H9 (cell line): ENCODE data around the gene ARHGAP4. TPM values are rescaled to one million over a fixed set of nuclear protein-coding genes. Genes with fewer than 3 reads are reported as not detected.
A peak's percentile ranks its signal among the peaks of the same experiment; 100 is the strongest.

Experiments
- DNase-seq: peaks from one replicate; pipeline ENCODE4 v3.0.0-alpha.2; 2017
- H2AFZ ChIP-seq: one replicate; pipeline ENCODE4 v1.6.1; 2013; ENCODE audit warnings: mild to moderate bottlenecking, low read length, control low read depth, moderate library complexity
- H2AK5ac ChIP-seq: 2 replicates; pipeline ENCODE4 v1.6.1; 2013; ENCODE audit warnings: low read length, control low read depth, mixed read lengths; ENCODE audit not compliant: insufficient read length
- H2BK120ac ChIP-seq: one replicate; pipeline ENCODE4 v1.6.1; 2013; ENCODE audit warnings: low read depth, mild to moderate bottlenecking, low read length, control low read depth, inconsistent platforms; ENCODE audit not compliant: poor library complexity, severe bottlenecking
- H2BK12ac ChIP-seq: 2 replicates; pipeline ENCODE4 v1.6.1; 2013; ENCODE audit warnings: low read length, control low read depth, mixed read lengths, low read depth; ENCODE audit not compliant: insufficient read length
- H2BK15ac ChIP-seq: 2 replicates; pipeline ENCODE4 v1.6.1; 2013; ENCODE audit warnings: low read depth, low read length, control low read depth
- H2BK20ac ChIP-seq: one replicate; pipeline ENCODE4 v1.6.1; 2013; ENCODE audit warnings: low read depth, mild to moderate bottlenecking, low read length, control low read depth, inconsistent platforms; ENCODE audit not compliant: poor library complexity, severe bottlenecking
- H2BK5ac ChIP-seq: 2 replicates; pipeline ENCODE4 v1.6.1; 2013; ENCODE audit warnings: low read length, control low read depth, mixed read lengths; ENCODE audit not compliant: insufficient read length
- H3K14ac ChIP-seq: 2 replicates; pipeline ENCODE4 v1.6.1; 2013; ENCODE audit warnings: low read length, control low read depth; ENCODE audit not compliant: insufficient read depth
- H3K18ac ChIP-seq: 2 replicates; pipeline ENCODE4 v1.6.1; 2013; ENCODE audit warnings: low read depth, mild to moderate bottlenecking, mixed read lengths, low read length, control low read depth; ENCODE audit not compliant: insufficient read length
- H3K23ac ChIP-seq: 2 replicates; pipeline ENCODE4 v1.6.1; 2013; ENCODE audit warnings: low read length, control low read depth, mixed read lengths, low read depth; ENCODE audit not compliant: insufficient read length
- H3K23me2 ChIP-seq: 2 replicates; pipeline ENCODE4 v1.6.1; 2013; ENCODE audit warnings: low read depth, mild to moderate bottlenecking, mixed read lengths, low read length, control low read depth; ENCODE audit not compliant: insufficient read length, poor library complexity, severe bottlenecking
- H3K27ac ChIP-seq: 2 replicates; pipeline ENCODE4 v1.5.1; 2013; ENCODE audit warnings: low read length, control low read depth, mixed read lengths, low read depth; ENCODE audit not compliant: insufficient read length
- H3K27me3 ChIP-seq: 2 replicates; pipeline ENCODE4 v1.6.1; 2013; ENCODE audit warnings: low read length, control low read depth, inconsistent platforms; ENCODE audit not compliant: insufficient read depth
- H3K4ac ChIP-seq: 2 replicates; pipeline ENCODE4 v1.6.1; 2013; ENCODE audit warnings: low read depth, mild to moderate bottlenecking, control low read depth, inconsistent platforms, low read length, moderate library complexity
- H3K4me1 ChIP-seq: 2 replicates; pipeline ENCODE4 v1.6.1; 2013; ENCODE audit warnings: low read length, control low read depth, inconsistent platforms; ENCODE audit not compliant: insufficient read depth
- H3K4me2 ChIP-seq: 2 replicates; pipeline ENCODE4 v1.6.1; 2013; ENCODE audit warnings: low read length, control low read depth, mixed read lengths; ENCODE audit not compliant: insufficient read length, insufficient read depth
- H3K56ac ChIP-seq: 2 replicates; pipeline ENCODE4 v1.6.1; 2013; ENCODE audit warnings: low read depth, mild to moderate bottlenecking, mixed read lengths, low read length, control low read depth; ENCODE audit not compliant: insufficient read length
- H3K79me1 ChIP-seq: 2 replicates; pipeline ENCODE4 v1.6.1; 2013; ENCODE audit warnings: low read depth, mild to moderate bottlenecking, moderate library complexity, low read length, control low read depth, inconsistent platforms; ENCODE audit not compliant: insufficient read depth, poor library complexity, severe bottlenecking
- H3K79me2 ChIP-seq: 2 replicates; pipeline ENCODE4 v1.6.1; 2013; ENCODE audit warnings: low read length, control low read depth, inconsistent platforms; ENCODE audit not compliant: insufficient read depth
- H3K9ac ChIP-seq: 2 replicates; pipeline ENCODE4 v1.6.1; 2013; ENCODE audit warnings: low read length, control low read depth, mixed read lengths; ENCODE audit not compliant: insufficient read length; ENCODE audit errors: extremely low read depth
- H3K9me3 ChIP-seq: one replicate; pipeline ENCODE4 v1.6.1; 2013; ENCODE audit warnings: low read depth, low read length, inconsistent platforms; ENCODE audit not compliant: control insufficient read depth
- H3T11ph ChIP-seq: one replicate; pipeline ENCODE4 v1.6.1; 2013; ENCODE audit warnings: mild to moderate bottlenecking, low read length, control low read depth, inconsistent platforms
- H4K20me1 ChIP-seq: one replicate; pipeline ENCODE4 v1.6.1; 2013; ENCODE audit not compliant: control insufficient read depth, insufficient read length, insufficient read depth
- H4K5ac ChIP-seq: 2 replicates; pipeline ENCODE4 v1.6.1; 2013; ENCODE audit warnings: low read depth, mild to moderate bottlenecking, mixed read lengths, low read length, control low read depth; ENCODE audit not compliant: insufficient read length
- H4K8ac ChIP-seq: replicated peaks from 2 replicates; pipeline ENCODE4 v1.6.1; 2013; ENCODE audit warnings: low read length, control low read depth, mixed read lengths, low read depth; ENCODE audit not compliant: insufficient read length
- H4K91ac ChIP-seq: 2 replicates; pipeline ENCODE4 v1.6.1; 2013; ENCODE audit warnings: low read depth, mild to moderate bottlenecking, moderate library complexity, mixed read lengths, low read length, control low read depth; ENCODE audit not compliant: insufficient read length
- H3K27ac Mint-ChIP-seq, 3 experiments: 2 replicates in 2 of 3; 3 replicates in 1 of 3; pipeline ENCODE4 v1.8.0; 2020 to 2021; ENCODE audit warnings: mixed read lengths in 3 of 3, mild to moderate bottlenecking in 1 of 3, moderate library complexity in 1 of 3
- H3K27me3 Mint-ChIP-seq: 2 replicates; pipeline ENCODE4 v1.8.0; 2021; ENCODE audit warnings: low read depth, mild to moderate bottlenecking, moderate library complexity, mixed read lengths
- H3K36me3 Mint-ChIP-seq, 3 experiments: 2 replicates in 2 of 3; 3 replicates in 1 of 3; pipeline ENCODE4 v1.8.0; 2020 to 2021; ENCODE audit warnings: low read depth in 3 of 3, mixed read lengths in 3 of 3; ENCODE audit not compliant: insufficient read depth in 1 of 3
- H3K4me1 Mint-ChIP-seq, 2 experiments: 2 replicates each; pipeline ENCODE4 v1.8.0; 2020; ENCODE audit warnings: mixed read lengths in 2 of 2
- H3K4me3 Mint-ChIP-seq, 2 experiments: 2 replicates in 1 of 2; 3 replicates in 1 of 2; pipeline ENCODE4 v1.8.0; 2020 to 2021; ENCODE audit warnings: mild to moderate bottlenecking in 2 of 2, mixed read lengths in 2 of 2, moderate library complexity in 1 of 2
- H3K9me3 Mint-ChIP-seq, 2 experiments: 2 replicates in 1 of 2; 3 replicates in 1 of 2; pipeline ENCODE4 v1.8.0; 2020; ENCODE audit warnings: mild to moderate bottlenecking in 2 of 2, mixed read lengths in 2 of 2, moderate library complexity in 1 of 2
- WGBS: extraction: QIAGEN DNeasy Blood & Tissue Kit; methylation state at CpG from one replicate; pipeline ENCODE4 v1.1.7; 2013; ENCODE audit warnings: missing lambda C conversion rate, low lambda C conversion rate, mixed read lengths; ENCODE audit not compliant: insufficient read length; ENCODE audit errors: extremely low coverage; 5-methylcytosine and 5-hydroxymethylcytosine counted together
- total RNA-seq: library from RNA; stranded (reverse); gene quantifications from 2 replicates; pipeline ENCODE4 v1.2.1, GENCODE V29; 2021
- TF ChIP-seq, protein P1 (sequence below): fragments of 200-600 bp; sonication (generic); conservative IDR thresholded peaks from 3 replicates; pipeline ENCODE4 v1.8.0; 2021; ENCODE audit warnings: antibody characterized with exemption, mild to moderate bottlenecking

Gene ARHGAP4
- total RNA-seq, 1 experiment from 2014 or later = 37.8 TPM

DNA sequence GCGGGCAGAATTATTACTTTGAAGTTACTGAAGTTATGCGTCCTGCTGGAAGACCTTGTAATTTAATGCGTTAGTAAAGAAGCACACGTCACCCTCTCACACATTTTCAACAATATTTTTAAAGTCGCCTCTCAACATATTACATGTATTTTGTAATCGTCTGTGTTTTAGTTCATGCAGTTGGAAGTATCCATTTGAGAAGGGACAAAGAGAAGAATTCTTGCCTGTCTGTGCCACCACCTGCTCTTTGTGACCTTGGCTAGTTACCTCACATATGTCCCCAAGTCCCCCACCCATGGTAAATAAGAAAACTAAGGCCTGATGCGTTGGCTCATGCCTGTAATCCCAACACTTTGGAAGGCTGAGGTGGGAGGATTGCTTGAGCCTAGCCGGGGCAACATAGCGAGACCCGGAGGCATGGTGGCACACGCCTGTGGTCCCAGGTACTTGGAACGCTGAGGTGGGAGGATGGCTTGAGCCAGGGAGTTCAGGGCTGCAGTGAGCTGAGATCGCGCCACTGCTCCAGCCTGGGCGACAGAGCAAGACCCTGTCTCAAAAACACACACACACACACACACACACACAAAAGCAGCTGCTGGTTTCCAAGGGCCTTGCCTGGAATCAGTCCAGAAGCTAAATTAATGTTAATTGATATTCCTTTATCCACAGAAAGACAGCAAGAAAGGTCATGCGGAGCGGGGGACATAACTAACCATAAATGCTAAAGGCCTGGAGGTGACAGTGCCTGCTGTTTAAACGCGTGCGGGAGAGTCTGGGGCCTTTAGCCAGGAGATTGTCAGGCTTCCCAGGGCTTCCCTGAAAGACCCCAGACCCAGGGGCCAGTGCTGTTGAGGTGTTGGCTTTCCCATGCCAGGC lies 47.3 kb upstream of the ARHGAP4 start:
- H2BK120ac ChIP-seq = peak overlapping the region; percentile 90
- no peaks in the 10 kb centered on the region for H3K9me3 ChIP-seq
- TF ChIP-seq, protein P1, sequence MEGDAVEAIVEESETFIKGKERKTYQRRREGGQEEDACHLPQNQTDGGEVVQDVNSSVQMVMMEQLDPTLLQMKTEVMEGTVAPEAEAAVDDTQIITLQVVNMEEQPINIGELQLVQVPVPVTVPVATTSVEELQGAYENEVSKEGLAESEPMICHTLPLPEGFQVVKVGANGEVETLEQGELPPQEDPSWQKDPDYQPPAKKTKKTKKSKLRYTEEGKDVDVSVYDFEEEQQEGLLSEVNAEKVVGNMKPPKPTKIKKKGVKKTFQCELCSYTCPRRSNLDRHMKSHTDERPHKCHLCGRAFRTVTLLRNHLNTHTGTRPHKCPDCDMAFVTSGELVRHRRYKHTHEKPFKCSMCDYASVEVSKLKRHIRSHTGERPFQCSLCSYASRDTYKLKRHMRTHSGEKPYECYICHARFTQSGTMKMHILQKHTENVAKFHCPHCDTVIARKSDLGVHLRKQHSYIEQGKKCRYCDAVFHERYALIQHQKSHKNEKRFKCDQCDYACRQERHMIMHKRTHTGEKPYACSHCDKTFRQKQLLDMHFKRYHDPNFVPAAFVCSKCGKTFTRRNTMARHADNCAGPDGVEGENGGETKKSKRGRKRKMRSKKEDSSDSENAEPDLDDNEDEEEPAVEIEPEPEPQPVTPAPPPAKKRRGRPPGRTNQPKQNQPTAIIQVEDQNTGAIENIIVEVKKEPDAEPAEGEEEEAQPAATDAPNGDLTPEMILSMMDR = no peak
- H4K20me1 ChIP-seq = no peaks in the 10 kb centered on the region
- H3K4ac ChIP-seq = no peak overlapping the region; the same call in 1 of the 2 replicates
- peaks cover 18% of the 10 kb centered on the region for H3K23me2 ChIP-seq
- no peak overlapping the region for H3K23ac ChIP-seq
- no peak overlapping the region for H4K91ac ChIP-seq
- H2BK15ac ChIP-seq = no peak overlapping the region
- H3K9ac ChIP-seq = peak overlapping the region; percentile 94
- no peaks in the 10 kb centered on the region for H3K4me1 ChIP-seq
- WGBS = no CpG with 5 or more reads among the region's 20 CpGs
- H4K8ac ChIP-seq = no peak overlapping the region
- H3K4me2 ChIP-seq = peak overlapping the region; percentile 48
- no peak overlapping the region for H3K56ac ChIP-seq
- Mint-ChIP-seq H3K27me3 (no peaks in the 10 kb centered on the region), H3K36me3 (peaks cover 3 to 10% (median 4%) of the 10 kb centered on the region in 3 experiments; a peak in 6 of 7 replicates), H3K27ac (peak overlapping the region; percentile 98 to 99 (median 98)), H3K9me3 (peaks cover 4 to 11% of the 10 kb centered on the region in 2 experiments; a peak in 4 of 5 replicates), H3K4me3 (peak overlapping the region; percentile 83 to 94), H3K4me1 (peaks cover 19 to 28% of the 10 kb centered on the region in 2 experiments)
- no peak overlapping the region for H2AK5ac ChIP-seq
- H3K27ac ChIP-seq = peak overlapping the region; percentile 90
- H3K14ac ChIP-seq = peak overlapping the region; percentile 93; the same call in 1 of the 2 replicates
- peak overlapping the region; percentile 73 for H3K18ac ChIP-seq
- no peaks in the 10 kb centered on the region for H3K79me1 ChIP-seq
- H2BK5ac ChIP-seq = no peak overlapping the region
- H2AFZ ChIP-seq = no peak overlapping the region
- DNase-seq = no peak
- peaks cover 13% of the 10 kb centered on the region; the same call in 1 of the 2 replicates for H3K79me2 ChIP-seq
- H2BK20ac ChIP-seq = no peak overlapping the region
- H3K27me3 ChIP-seq = no peaks in the 10 kb centered on the region
- H3T11ph ChIP-seq = peak overlapping the region; percentile 73
- H4K5ac ChIP-seq = no peak overlapping the region
- no peak overlapping the region for H2BK12ac ChIP-seq
